ENCODE data around the gene KRT83. TPM values are rescaled to one million over a fixed set of nuclear protein-coding genes. Genes with fewer than 3 reads are reported as not detected.
"Not testable (repeated sequence)": the region's sequence is repeated elsewhere in the genome, so short reads cannot be mapped to it uniquely, and the experiment has no call there.

Gene KRT83
- total RNA-seq, 2 donors from 2014 or later: not detected

GRCh38 chr12:52296572-52297215 is 24.5 kb downstream of the KRT83 start:
- intact Hi-C loops (cut with DNase I): no loop called here
- peak; percentile 50 for DNase-seq (ENCODE audit: low spot score)

GRCh38 chr12:52295663-52296062 is 25.5 kb downstream of the KRT83 start:
- intact Hi-C loops (cut with DNase I): no loop called here
- DNase-seq (ENCODE audit: low spot score): peak; percentile 14

- no peak for DNase-seq (ENCODE audit: low spot score)
- intact Hi-C loops (cut with DNase I): no loop called here
Measured at GRCh38 chr12:52294803-52295202, 26.4 kb downstream of the KRT83 start.

- intact Hi-C loops (cut with DNase I): no loop called here
- DNase-seq (ENCODE audit: low spot score): peak; percentile 8
Measured at GRCh38 chr12:52293926-52294325, 27.3 kb downstream of the KRT83 start.

GRCh38 chr12:52291267-52291935 is 29.8 kb downstream of the KRT83 start, which contains the start of gene KRT81:
KRT81 (minus strand) TSS chr12:52291534; CDS start chr12:52291465, 69 bp downstream.
- intact Hi-C loops (cut with DNase I): no loop called here
- DNase-seq (ENCODE audit: low spot score): peak; percentile 15

GRCh38 chr12:52290483-52291134 is 30.6 kb downstream of the KRT83 start:
- intact Hi-C loops (cut with DNase I); DNase-seq (ENCODE audit: low spot score): not testable (repeated sequence)

GRCh38 chr12:52287816-52288805 is 33.1 kb downstream of the KRT83 start:
- not testable (repeated sequence) for DNase-seq (ENCODE audit: low spot score)
- intact Hi-C loops (cut with DNase I): loop anchor here in 1 of 2 donors (5.0 kb wide), 1 partner anchor 924 kb away; no protein-coding TSS in a partner anchor

- intact Hi-C loops (cut with DNase I): loop anchor here in 1 of 2 donors (5.0 kb wide), 1 partner anchor 925 kb away; no protein-coding TSS in a partner anchor
- DNase-seq (ENCODE audit: low spot score): not testable (repeated sequence)
Measured at GRCh38 chr12:52286857-52287785, 34.1 kb downstream of the KRT83 start.

GRCh38 chr12:52285851-52286530 is 35.2 kb downstream of the KRT83 start:
- DNase-seq (ENCODE audit: low spot score): no peak
- intact Hi-C loops (cut with DNase I): loop anchor here in 1 of 2 donors (5.0 kb wide), 1 partner anchor 926 kb away; no protein-coding TSS in a partner anchor

- intact Hi-C loops (cut with DNase I): loop anchor here in 1 of 2 donors (5.0 kb wide), 1 partner anchor 927 kb away; no protein-coding TSS in a partner anchor
- DNase-seq (ENCODE audit: low spot score): no peak
Measured at GRCh38 chr12:52285172-52285745, 35.9 kb downstream of the KRT83 start.

- intact Hi-C loops (cut with DNase I): loop anchor here in 1 of 2 donors (5.0 kb wide), 2 partner anchors 928 to 1227 kb away; no protein-coding TSS in a partner anchor
- no peak for DNase-seq (ENCODE audit: low spot score)
Measured at GRCh38 chr12:52284562-52285171, 36.5 kb downstream of the KRT83 start.

GRCh38 chr12:52280796-52281560 is 40.2 kb downstream of the KRT83 start:
- intact Hi-C loops (cut with DNase I): loop anchor here in 1 of 2 donors (5.0 kb wide), 1 partner anchor 1224 kb away; no protein-coding TSS in a partner anchor
- peak; percentile 90 for DNase-seq (ENCODE audit: low spot score)

- intact Hi-C loops (cut with DNase I): loop anchor here in 1 of 2 donors (5.0 kb wide), 1 partner anchor 1223 kb away; no protein-coding TSS in a partner anchor
- peak; percentile 89 for DNase-seq (ENCODE audit: low spot score)
Measured at GRCh38 chr12:52280319-52280795, 40.8 kb downstream of the KRT83 start.

GRCh38 chr12:52279422-52280318 is 41.5 kb downstream of the KRT83 start:
- no peak for DNase-seq (ENCODE audit: low spot score)
- intact Hi-C loops (cut with DNase I): loop anchor here in 1 of 2 donors (5.0 kb wide), 1 partner anchor 1222 kb away; no protein-coding TSS in a partner anchor

Data from posterior vena cava (tissue), 2 donors.